ENCODE results near the gene LOXHD1.

LOXHD1 gene

GRCh38 chr18:46477425-46478011, 179.5 kb downstream of the LOXHD1 start:
- DNase-seq (ENCODE audit: low read depth, low spot score) = no peak

GRCh38 chr18:46475390-46475752, 181.6 kb downstream of the LOXHD1 start:
- DNase-seq (ENCODE audit: low read depth, low spot score) = no peak

GRCh38 chr18:46474487-46475389, 182.3 kb downstream of the LOXHD1 start:
- DNase-seq (ENCODE audit: low read depth, low spot score) = no peak

- no peak for DNase-seq (ENCODE audit: low read depth, low spot score)
These were observed 185.1 kb downstream of the LOXHD1 start for GRCh38 chr18:46471809-46472498.

GRCh38 chr18:46470714-46471113, 186.3 kb downstream of the LOXHD1 start:
- DNase-seq (ENCODE audit: low read depth, low spot score) = no peak

GRCh38 chr18:46469186-46469915, 187.7 kb downstream of the LOXHD1 start:
- peak; percentile 66 for DNase-seq (ENCODE audit: low read depth, low spot score)

- DNase-seq (ENCODE audit: low read depth, low spot score) = no peak
These were observed 188.4 kb downstream of the LOXHD1 start for GRCh38 chr18:46468426-46469180.

- DNase-seq (ENCODE audit: low read depth, low spot score) = no peak
These were observed 190.5 kb downstream of the LOXHD1 start for GRCh38 chr18:46466234-46467160.

GRCh38 chr18:46464926-46465655, 191.9 kb downstream of the LOXHD1 start:
- no peak for DNase-seq (ENCODE audit: low read depth, low spot score)

GRCh38 chr18:46462523-46462922, 194.5 kb downstream of the LOXHD1 start:
- DNase-seq (ENCODE audit: low read depth, low spot score) = no peak

- DNase-seq (ENCODE audit: low read depth, low spot score) = no peak
These were observed 195.0 kb downstream of the LOXHD1 start for GRCh38 chr18:46461993-46462392.

GRCh38 chr18:46460754-46461153, 196.3 kb downstream of the LOXHD1 start:
- DNase-seq (ENCODE audit: low read depth, low spot score) = no peak

- DNase-seq (ENCODE audit: low read depth, low spot score) = no peak
These were observed 197.1 kb downstream of the LOXHD1 start for GRCh38 chr18:46459789-46460455.

GRCh38 chr18:46458472-46458871, 198.5 kb downstream of the LOXHD1 start:
- DNase-seq (ENCODE audit: low read depth, low spot score) = no peak

- DNase-seq (ENCODE audit: low read depth, low spot score) = no peak
These were observed 200.3 kb downstream of the LOXHD1 start for GRCh38 chr18:46456691-46457090.

- no peak for DNase-seq (ENCODE audit: low read depth, low spot score)
These were observed 204.2 kb downstream of the LOXHD1 start for GRCh38 chr18:46452820-46453219.

- DNase-seq (ENCODE audit: low read depth, low spot score) = no peak
These were observed 207.5 kb downstream of the LOXHD1 start for GRCh38 chr18:46449499-46449898.

- no peak for DNase-seq (ENCODE audit: low read depth, low spot score)
These were observed 208.0 kb downstream of the LOXHD1 start for GRCh38 chr18:46449033-46449432.

- no peak for DNase-seq (ENCODE audit: low read depth, low spot score)
These were observed 208.7 kb downstream of the LOXHD1 start for GRCh38 chr18:46448347-46448746.
